HepG2 (cell line): Measurements from ENCODE around the gene ATG5. TPM values are rescaled to one million over a fixed set of nuclear protein-coding genes. Genes with fewer than 3 reads are reported as not detected.

ENCODE experiments used
- ATAC-seq: fragments of 200-7000 bp; cut with Tn5 transposase; 3 replicates; pipeline ENCODE4 v1.9.1; 2020; ENCODE audit warnings: mild to moderate bottlenecking, moderate library complexity
- BruUV-seq: library from RNA; stranded (reverse); fragments of 400-500 nt; replicated peaks from 2 replicates; lab custom pipeline; 2021; lab: Mats Ljungman, UMichigan
- CTCF ChIA-PET: fragments of 300-600 bp; formaldehyde crosslinking; extraction: SDS; loops from one replicate; lab custom pipeline; 2021; ENCODE audit warnings: low total read pairs, inconsistent platforms, low intra/inter-chr PET ratio; lab: Yijun Ruan, JAX
- POLR2A ChIA-PET: fragments of 350-600 bp; sonication (Branson Sonifier 250); formaldehyde crosslinking; loops from one replicate; lab custom pipeline; 2020; ENCODE audit warnings: antibody characterized with exemption, inconsistent platforms; lab: Yijun Ruan, JAX
- DNase-seq: peaks from one replicate; pipeline ENCODE4 v3.0.0-alpha.2; 2015; ENCODE audit warnings: low spot score
- FAIRE-seq: peaks from 3 replicates; lab custom pipeline; 2011; peaks lifted over from hg19 to GRCh38; lab: Jason Lieb, UNC
- H2AFZ ChIP-seq: one replicate; pipeline ENCODE4 v1.6.1; 2011; ENCODE audit warnings: low read length, inconsistent platforms
- H3K27ac ChIP-seq: fragments of 300-600 bp; 3 replicates; pipeline ENCODE4 v1.8.0; 2011; ENCODE audit warnings: mixed run types, mild to moderate bottlenecking, mixed read lengths, low read length, inconsistent platforms; ENCODE audit not compliant: insufficient read depth; ENCODE audit errors: extremely low read length
- H3K27me3 ChIP-seq, 2 experiments: fragments of 200-600 bp in 1 of 2; 2 replicates in 1 of 2; 3 replicates in 1 of 2; pipeline versions ENCODE4 v1.6.0 to v1.8.0; 2011; ENCODE audit warnings: low read length in 2 of 2, mild to moderate bottlenecking in 2 of 2, moderate library complexity in 2 of 2, inconsistent platforms in 1 of 2; ENCODE audit not compliant: insufficient read depth in 2 of 2, control insufficient read depth in 1 of 2
- H3K36me3 ChIP-seq, 2 experiments: fragments of 200-600 bp in 1 of 2; replicated peaks in 1 of 2; 2 replicates in 1 of 2; 3 replicates in 1 of 2; pipeline versions ENCODE4 v1.5.1 to v1.8.0; 2011; ENCODE audit warnings: low read length in 2 of 2, inconsistent platforms in 1 of 2; ENCODE audit not compliant: insufficient read depth in 2 of 2, control insufficient read depth in 1 of 2
- H3K4me1 ChIP-seq: 2 replicates; pipeline ENCODE4 v1.5.1; 2012; ENCODE audit warnings: low read length, inconsistent platforms; ENCODE audit not compliant: insufficient read depth
- H3K4me2 ChIP-seq: 2 replicates; pipeline ENCODE4 v1.6.0; 2011; ENCODE audit warnings: low read depth, low read length, inconsistent platforms
- H3K4me3 ChIP-seq, 3 experiments: fragments of 200-600 bp in 1 of 3; sonication (generic), shearing (Covaris generic) in 1 of 3; replicated peaks in 1 of 3; 2 replicates each; pipeline ENCODE4 v1.5.1; 2011 to 2016; ENCODE audit warnings: low read length in 3 of 3, inconsistent platforms in 2 of 3, low read depth in 2 of 3, mild to moderate bottlenecking in 2 of 3, control low read depth in 1 of 3, mixed read lengths in 1 of 3; ENCODE audit not compliant: insufficient read depth in 1 of 3
- H3K79me2 ChIP-seq: one replicate; pipeline ENCODE4 v1.6.1; 2011; ENCODE audit warnings: low read length, inconsistent platforms; ENCODE audit not compliant: insufficient read depth
- H3K9ac ChIP-seq: 2 replicates; pipeline ENCODE4 v1.6.0; 2011; ENCODE audit warnings: mild to moderate bottlenecking, low read depth, low read length, inconsistent platforms; ENCODE audit not compliant: insufficient read depth
- H3K9me3 ChIP-seq: 2 replicates; pipeline ENCODE4 v1.5.1; 2012; ENCODE audit warnings: mild to moderate bottlenecking, low read length
- H4K20me1 ChIP-seq: 2 replicates; pipeline ENCODE4 v1.6.0; 2011; ENCODE audit warnings: inconsistent platforms, mild to moderate bottlenecking, low read length, moderate library complexity; ENCODE audit not compliant: insufficient read depth
- DMAP1 ChIP-seq: IDR thresholded peaks from 2 replicates; pipeline ENCODE4 v1.6.1; 2016
- HIVEP1 ChIP-seq: sonication (generic); formaldehyde crosslinking; IDR thresholded peaks from 2 replicates; pipeline ENCODE4 v1.4.0; 2020; ENCODE audit warnings: mild to moderate bottlenecking, missing genetic modification reagents
- HNRNPH1 ChIP-seq: fragments of 200-400 bp; formaldehyde crosslinking; optimal IDR thresholded peaks from 2 replicates; pipeline ENCODE3; 2017; ENCODE audit warnings: mild to moderate bottlenecking, low read depth, low read length
- KAT8 ChIP-seq: IDR thresholded peaks from 2 replicates; pipeline ENCODE4 v1.6.1; 2016; ENCODE audit warnings: missing genetic modification reagents, missing compliant biosample characterization
- NFIB ChIP-seq: sonication (generic); formaldehyde crosslinking; IDR thresholded peaks from 2 replicates; pipeline ENCODE4 v1.9.0; 2021; ENCODE audit warnings: missing genetic modification reagents, mild to moderate bottlenecking, borderline replicate concordance
- SUZ12 ChIP-seq: fragments of 150-350 bp; IDR thresholded peaks from 2 replicates; pipeline ENCODE4 v1.6.1; 2014; ENCODE audit warnings: low read depth, low read length
- THAP11 ChIP-seq: IDR thresholded peaks from 2 replicates; pipeline ENCODE4 v1.6.1; 2016; ENCODE audit warnings: missing biosample characterization, missing genetic modification reagents
- ZNF567 ChIP-seq: sonication (generic); formaldehyde crosslinking; IDR thresholded peaks from 2 replicates; pipeline ENCODE4 v1.8.1; 2023; ENCODE audit warnings: mild to moderate bottlenecking, missing genetic modification reagents, borderline replicate concordance
- ZNF737 ChIP-seq: sonication (generic); formaldehyde crosslinking; IDR thresholded peaks from 2 replicates; pipeline ENCODE4 v1.5.0; 2020; ENCODE audit warnings: missing genetic modification reagents, mild to moderate bottlenecking, borderline replicate concordance
- ZNF75D ChIP-seq: sonication (generic); formaldehyde crosslinking; IDR thresholded peaks from 2 replicates; pipeline ENCODE4 v1.8.1; 2023; ENCODE audit warnings: missing genetic modification reagents, mild to moderate bottlenecking, borderline replicate concordance
- WGBS: methylation state at CpG from one replicate; pipeline ENCODE4 v1.1.6; 2017; ENCODE audit warnings: low lambda C conversion rate; 5-methylcytosine and 5-hydroxymethylcytosine counted together
- in situ Hi-C: cut with HindIII; loops from 2 replicates; pipeline ENCODE4 v1.10.0; 2017; ENCODE audit warnings: low pct_unique_long_range_greater_than_20kb; ENCODE audit not compliant: extremely low pct_ligation_motif_present
- intact Hi-C: fragments of 100-400 bp; cut with micrococcal nuclease; formaldehyde crosslinking; loops from one replicate; pipeline ENCODE4 v1.10.0; 2022; ENCODE audit not compliant: unreplicated experiment
- polyA plus RNA-seq, 8 experiments: library from polyadenylated mRNA; depleted of rRNA in 3 of 8; stranded (reverse) in 7 of 8; unstranded in 1 of 8; fragments of >200 nt; fragmentation: Illumina TruSeq in 4 of 8; extraction: Trizol in 4 of 8; gene quantifications; 2 replicates each; pipeline versions ENCODE4 v1.2.1 to v1.2.3, GENCODE V29; 2011 to 2016; ENCODE audit warnings: low read depth in 4 of 8, missing spikeins in 1 of 8, mixed read lengths in 1 of 8; ENCODE audit not compliant: insufficient read depth in 1 of 8
- total RNA-seq, 5 experiments: library from RNA; depleted of rRNA; stranded (reverse); fragments of >200 nt; fragmentation: Illumina TruSeq; extraction: Trizol; gene quantifications; 2 replicates each; pipeline ENCODE4 v1.2.3, GENCODE V29; 2016; ENCODE audit warnings: low read depth in 1 of 5
- TF ChIP-seq, protein P1 (sequence below): sonication (generic); formaldehyde crosslinking; conservative IDR thresholded peaks from 2 replicates; pipeline ENCODE4 v1.8.0; 2022; ENCODE audit warnings: missing genetic modification reagents
- TF ChIP-seq, protein P2 (sequence below): sonication (generic); formaldehyde crosslinking; IDR thresholded peaks from 2 replicates; pipeline ENCODE4 v1.4.0; 2020; ENCODE audit warnings: missing genetic modification reagents, mild to moderate bottlenecking, borderline replicate concordance
- TF ChIP-seq, protein P3 (sequence below): sonication (generic); formaldehyde crosslinking; IDR thresholded peaks from 2 replicates; pipeline ENCODE4 v1.4.0; 2020; ENCODE audit warnings: missing genetic modification reagents
- TF ChIP-seq, protein P4 (sequence below): sonication (generic); formaldehyde crosslinking; IDR thresholded peaks from 2 replicates; pipeline ENCODE4 v1.8.0; 2022; ENCODE audit warnings: mild to moderate bottlenecking, missing genetic modification reagents, moderate library complexity

ATG5 gene
- total and polyA plus RNA-seq, 2 of the 13 experiments (the other 11 are each of a cell fraction or from before 2014, with no cell fraction given): 21.3 to 48.0 TPM

DNA sequence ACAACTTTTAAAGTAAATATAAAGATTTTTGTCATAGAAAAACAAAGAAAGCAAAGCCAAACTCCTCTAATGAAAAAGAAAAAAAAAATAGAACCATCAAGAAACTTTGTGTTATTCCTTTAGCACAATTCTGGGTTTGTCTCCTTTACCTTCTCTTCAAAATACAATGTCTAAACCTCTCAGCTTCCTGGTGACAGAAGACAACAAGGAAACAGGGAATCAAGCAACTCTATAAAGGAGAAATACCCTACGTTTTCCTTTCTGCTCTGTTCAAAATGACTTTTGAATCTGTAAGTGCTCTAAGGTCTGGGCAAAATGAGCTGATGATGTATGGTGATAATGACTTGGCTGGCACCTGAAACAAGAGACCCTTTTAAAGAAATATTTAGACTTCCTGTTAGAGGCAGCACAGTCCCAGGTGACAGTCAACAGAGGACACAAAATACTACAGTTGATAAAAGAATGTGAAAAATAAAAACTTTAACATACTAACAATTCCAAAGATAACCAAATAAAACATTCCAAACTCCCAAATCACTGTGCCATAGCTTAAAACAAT, 138.1 kb downstream of the ATG5 start (continued):
- TF ChIP-seq, protein P1, sequence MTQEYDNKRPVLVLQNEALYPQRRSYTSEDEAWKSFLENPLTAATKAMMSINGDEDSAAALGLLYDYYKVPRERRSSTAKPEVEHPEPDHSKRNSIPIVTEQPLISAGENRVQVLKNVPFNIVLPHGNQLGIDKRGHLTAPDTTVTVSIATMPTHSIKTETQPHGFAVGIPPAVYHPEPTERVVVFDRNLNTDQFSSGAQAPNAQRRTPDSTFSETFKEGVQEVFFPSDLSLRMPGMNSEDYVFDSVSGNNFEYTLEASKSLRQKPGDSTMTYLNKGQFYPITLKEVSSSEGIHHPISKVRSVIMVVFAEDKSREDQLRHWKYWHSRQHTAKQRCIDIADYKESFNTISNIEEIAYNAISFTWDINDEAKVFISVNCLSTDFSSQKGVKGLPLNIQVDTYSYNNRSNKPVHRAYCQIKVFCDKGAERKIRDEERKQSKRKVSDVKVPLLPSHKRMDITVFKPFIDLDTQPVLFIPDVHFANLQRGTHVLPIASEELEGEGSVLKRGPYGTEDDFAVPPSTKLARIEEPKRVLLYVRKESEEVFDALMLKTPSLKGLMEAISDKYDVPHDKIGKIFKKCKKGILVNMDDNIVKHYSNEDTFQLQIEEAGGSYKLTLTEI (CRISPR knock-in tag): no peak

DNA sequence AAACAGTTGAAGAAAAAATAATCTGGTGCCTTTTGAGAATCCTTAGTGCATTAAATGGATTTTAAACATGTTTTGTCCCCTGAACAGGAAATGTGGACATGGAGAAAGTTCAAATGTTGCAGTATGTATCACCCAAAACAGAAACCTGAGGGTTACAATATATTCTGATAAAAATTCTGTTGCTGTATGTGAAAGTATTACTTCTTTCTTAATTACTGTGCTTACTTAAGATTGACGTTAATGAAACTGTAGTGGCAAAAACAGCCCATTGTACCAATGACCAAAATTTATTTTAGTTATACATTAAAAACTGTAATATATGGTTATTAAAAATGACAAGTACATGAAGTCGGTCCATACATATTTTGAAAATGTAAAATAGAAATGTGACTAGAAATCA, 138.8 kb downstream of the ATG5 start:
- ChIA-PET POLR2A (no interaction called here), CTCF (no interaction called here)
- WGBS: 99% methylated on average over 2 of the region's 2 CpGs
- no peaks in the 10 kb centered on the region for H3K4me1 ChIP-seq
- H3K27me3 ChIP-seq: no peaks in the 10 kb centered on the region
- H3K79me2 ChIP-seq: no peaks in the 10 kb centered on the region
- H3K27ac ChIP-seq: no peak overlapping the region
- intact Hi-C loops: no loop called here
- no peak overlapping the region for H3K9ac ChIP-seq
- no peak overlapping the region for H3K4me2 ChIP-seq
- ATAC-seq (no peak), DNase-seq (no peak), FAIRE-seq (no peak)
- H3K4me3 ChIP-seq: no peak overlapping the region
- H4K20me1 ChIP-seq: no peaks in the 10 kb centered on the region
- peaks cover 0 to 6% of the 10 kb centered on the region in 2 experiments; a peak in 2 of 5 replicates for H3K36me3 ChIP-seq
- no peaks in the 10 kb centered on the region for H3K9me3 ChIP-seq
- no peak overlapping the region for H2AFZ ChIP-seq
- in situ Hi-C loops: no loop called here
- no TSS peak for BruUV-seq
- TF ChIP-seq SUZ12: no peak
- no peak for TF ChIP-seq HNRNPH1
- TF ChIP-seq NFIB (CRISPR knock-in tag): no peak
- TF ChIP-seq DMAP1 (CRISPR knock-in tag): no peak
- TF ChIP-seq, protein P2, sequence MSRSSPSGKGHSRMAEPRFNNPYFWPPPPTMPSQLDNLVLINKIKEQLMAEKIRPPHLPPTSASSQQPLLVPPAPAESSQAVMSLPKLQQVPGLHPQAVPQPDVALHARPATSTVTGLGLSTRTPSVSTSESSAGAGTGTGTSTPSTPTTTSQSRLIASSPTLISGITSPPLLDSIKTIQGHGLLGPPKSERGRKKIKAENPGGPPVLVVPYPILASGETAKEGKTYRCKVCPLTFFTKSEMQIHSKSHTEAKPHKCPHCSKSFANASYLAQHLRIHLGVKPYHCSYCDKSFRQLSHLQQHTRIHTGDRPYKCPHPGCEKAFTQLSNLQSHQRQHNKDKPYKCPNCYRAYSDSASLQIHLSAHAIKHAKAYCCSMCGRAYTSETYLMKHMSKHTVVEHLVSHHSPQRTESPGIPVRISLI: no peak
- TF ChIP-seq ZNF567 (CRISPR knock-in tag): no peak
- TF ChIP-seq HIVEP1 (CRISPR knock-in tag): no peak
- TF ChIP-seq THAP11 (CRISPR knock-in tag): no peak
- TF ChIP-seq ZNF75D: no peak
- TF ChIP-seq ZNF737: no peak
- TF ChIP-seq, protein P3, sequence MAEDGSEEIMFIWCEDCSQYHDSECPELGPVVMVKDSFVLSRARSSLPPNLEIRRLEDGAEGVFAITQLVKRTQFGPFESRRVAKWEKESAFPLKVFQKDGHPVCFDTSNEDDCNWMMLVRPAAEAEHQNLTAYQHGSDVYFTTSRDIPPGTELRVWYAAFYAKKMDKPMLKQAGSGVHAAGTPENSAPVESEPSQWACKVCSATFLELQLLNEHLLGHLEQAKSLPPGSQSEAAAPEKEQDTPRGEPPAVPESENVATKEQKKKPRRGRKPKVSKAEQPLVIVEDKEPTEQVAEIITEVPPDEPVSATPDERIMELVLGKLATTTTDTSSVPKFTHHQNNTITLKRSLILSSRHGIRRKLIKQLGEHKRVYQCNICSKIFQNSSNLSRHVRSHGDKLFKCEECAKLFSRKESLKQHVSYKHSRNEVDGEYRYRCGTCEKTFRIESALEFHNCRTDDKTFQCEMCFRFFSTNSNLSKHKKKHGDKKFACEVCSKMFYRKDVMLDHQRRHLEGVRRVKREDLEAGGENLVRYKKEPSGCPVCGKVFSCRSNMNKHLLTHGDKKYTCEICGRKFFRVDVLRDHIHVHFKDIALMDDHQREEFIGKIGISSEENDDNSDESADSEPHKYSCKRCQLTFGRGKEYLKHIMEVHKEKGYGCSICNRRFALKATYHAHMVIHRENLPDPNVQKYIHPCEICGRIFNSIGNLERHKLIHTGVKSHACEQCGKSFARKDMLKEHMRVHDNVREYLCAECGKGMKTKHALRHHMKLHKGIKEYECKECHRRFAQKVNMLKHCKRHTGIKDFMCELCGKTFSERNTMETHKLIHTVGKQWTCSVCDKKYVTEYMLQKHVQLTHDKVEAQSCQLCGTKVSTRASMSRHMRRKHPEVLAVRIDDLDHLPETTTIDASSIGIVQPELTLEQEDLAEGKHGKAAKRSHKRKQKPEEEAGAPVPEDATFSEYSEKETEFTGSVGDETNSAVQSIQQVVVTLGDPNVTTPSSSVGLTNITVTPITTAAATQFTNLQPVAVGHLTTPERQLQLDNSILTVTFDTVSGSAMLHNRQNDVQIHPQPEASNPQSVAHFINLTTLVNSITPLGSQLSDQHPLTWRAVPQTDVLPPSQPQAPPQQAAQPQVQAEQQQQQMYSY: no peak
- TF ChIP-seq, protein P4, sequence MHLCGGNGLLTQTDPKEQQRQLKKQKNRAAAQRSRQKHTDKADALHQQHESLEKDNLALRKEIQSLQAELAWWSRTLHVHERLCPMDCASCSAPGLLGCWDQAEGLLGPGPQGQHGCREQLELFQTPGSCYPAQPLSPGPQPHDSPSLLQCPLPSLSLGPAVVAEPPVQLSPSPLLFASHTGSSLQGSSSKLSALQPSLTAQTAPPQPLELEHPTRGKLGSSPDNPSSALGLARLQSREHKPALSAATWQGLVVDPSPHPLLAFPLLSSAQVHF: no peak
- TF ChIP-seq KAT8: no peak
